A549 (cell line): ENCODE measurements around the gene NUMB. TPM values are rescaled to one million over a fixed set of nuclear protein-coding genes. Genes with fewer than 3 reads are reported as not detected.

Experiments
- ATAC-seq, 2 experiments: fragments of 200-7000 bp in 1 of 2; fragments of >200 bp in 1 of 2; cut with Nextera tagmentation in 1 of 2; cut with Tn5 transposase in 1 of 2; 3 replicates each; pipeline versions ENCODE4 v1.8.0 to v1.9.1; 2018 to 2020; ENCODE audit warnings: mild to moderate bottlenecking in 1 of 2, moderate library complexity in 1 of 2
- CTCF ChIA-PET: fragments of 300-600 bp; sonication (Branson Sonifier 250); formaldehyde crosslinking; extraction: SDS; loops from one replicate; lab custom pipeline; 2021; ENCODE audit warnings: antibody characterized with exemption, inconsistent platforms; lab: Yijun Ruan, JAX
- POLR2A ChIA-PET: fragments of 350-600 bp; formaldehyde crosslinking; extraction: SDS; loops from one replicate; lab custom pipeline; 2021; ENCODE audit warnings: antibody characterized with exemption, inconsistent platforms; lab: Yijun Ruan, JAX
- DNase-seq, 2 experiments: peaks; one replicate each; pipeline versions ENCODE4 v3.0.0 to v3.0.0-alpha.2; 2011 to 2016; ENCODE audit warnings: low read depth in 1 of 2, low spot score in 1 of 2
- FAIRE-seq: peaks from 2 replicates; lab custom pipeline; 2011; peaks lifted over from hg19 to GRCh38; lab: Jason Lieb, UNC
- H3K27ac ChIP-seq, 2 experiments: fragments of >200 bp; sonication (Bioruptor Twin); formaldehyde crosslinking; 3 replicates each; pipeline ENCODE4 v1.5.1; 2016 to 2017
- H3K4me1 ChIP-seq: fragments of >200 bp; sonication (Bioruptor Twin); formaldehyde crosslinking; 3 replicates; pipeline ENCODE4 v1.6.1; 2016
- H3K4me2 ChIP-seq: fragments of >200 bp; sonication (Bioruptor Twin); formaldehyde crosslinking; 3 replicates; pipeline ENCODE4 v1.6.1; 2016
- H3K4me3 ChIP-seq: fragments of >200 bp; sonication (Bioruptor Twin); formaldehyde crosslinking; 3 replicates; pipeline ENCODE4 v1.5.1; 2016
- H3K9me3 ChIP-seq: fragments of >200 bp; sonication (Bioruptor Twin); formaldehyde crosslinking; 3 replicates; pipeline ENCODE4 v1.6.1; 2016
- ATOH8 ChIP-seq: fragments of 250-450 bp; sonication (Bioruptor Pico); IDR thresholded peaks from 2 replicates; pipeline ENCODE4 v1.5.0; 2020; ENCODE audit warnings: low read depth, mild to moderate bottlenecking, moderate library complexity
- CHD2 ChIP-seq: fragments of 150-350 bp; IDR thresholded peaks from 2 replicates; pipeline ENCODE4 v1.6.1; 2014; ENCODE audit warnings: low read length; ENCODE audit not compliant: partially characterized antibody
- E2F6 ChIP-seq: IDR thresholded peaks from 2 replicates; pipeline ENCODE4 v1.6.1; 2012; ENCODE audit warnings: low read depth, borderline replicate concordance
- EHF ChIP-seq: fragments of 250-450 bp; sonication (Bioruptor Pico); IDR thresholded peaks from 2 replicates; pipeline ENCODE4 v1.5.0; 2020; ENCODE audit warnings: mild to moderate bottlenecking
- EHMT2 ChIP-seq: fragments of 200-600 bp; sonication (generic); IDR thresholded peaks from 2 replicates; pipeline ENCODE4 v1.6.1; 2016; ENCODE audit warnings: antibody characterized with exemption, low read depth, mild to moderate bottlenecking, moderate library complexity
- FOXS1 ChIP-seq: fragments of 250-450 bp; sonication (Bioruptor Pico); IDR thresholded peaks from 2 replicates; pipeline ENCODE4 v1.5.0; 2020; ENCODE audit warnings: mild to moderate bottlenecking, moderate library complexity
- HDAC2 ChIP-seq: fragments of 200-600 bp; sonication (generic); IDR thresholded peaks from 2 replicates; pipeline ENCODE4 v1.6.1; 2016
- HOXB5 ChIP-seq: fragments of 250-450 bp; sonication (Bioruptor Pico); IDR thresholded peaks from 2 replicates; pipeline ENCODE4 v1.5.0; 2020; ENCODE audit warnings: mild to moderate bottlenecking, moderate library complexity
- MAZ ChIP-seq: fragments of 150-350 bp; IDR thresholded peaks from 2 replicates; pipeline ENCODE4 v1.6.1; 2014; ENCODE audit warnings: antibody characterized with exemption, low read depth, low read length, borderline replicate concordance
- NPAS2 ChIP-seq: fragments of 250-450 bp; sonication (Bioruptor Pico); IDR thresholded peaks from 2 replicates; pipeline ENCODE4 v1.8.0; 2022; ENCODE audit warnings: mild to moderate bottlenecking, moderate library complexity, borderline replicate concordance
- NR3C1 ChIP-seq: fragments of >200 bp; sonication (Bioruptor Twin); formaldehyde crosslinking; IDR thresholded peaks from 3 replicates; pipeline ENCODE4 v1.6.1; 2017
- PBX3 ChIP-seq: IDR thresholded peaks from 2 replicates; pipeline ENCODE4 v1.6.1; 2012
- PHF8 ChIP-seq: fragments of 200-600 bp; sonication (generic); IDR thresholded peaks from 2 replicates; pipeline ENCODE4 v1.6.1; 2016; ENCODE audit warnings: low read depth, mild to moderate bottlenecking, antibody characterized with exemption, moderate library complexity, borderline replicate concordance
- POLR2AphosphoS2 ChIP-seq: conservative IDR thresholded peaks from 2 replicates; pipeline ENCODE4 v1.6.1; 2012; ENCODE audit warnings: low read length, improper control_type of control experiment, inconsistent platforms
- SREBF2 ChIP-seq: fragments of 450-650 bp; IDR thresholded peaks from 2 replicates; pipeline ENCODE4 v1.6.1; 2014; ENCODE audit warnings: mild to moderate bottlenecking, moderate library complexity
- TFCP2L1 ChIP-seq: fragments of 250-450 bp; sonication (Bioruptor Pico); IDR thresholded peaks from 2 replicates; pipeline ENCODE4 v1.5.0; 2021; ENCODE audit warnings: mild to moderate bottlenecking
- TP53 ChIP-seq: fragments of 250-450 bp; sonication (Bioruptor Pico); IDR thresholded peaks from 2 replicates; pipeline ENCODE4 v1.5.0; 2021; ENCODE audit warnings: mild to moderate bottlenecking, moderate library complexity
- ZC3H11A ChIP-seq: fragments of 450-650 bp; IDR thresholded peaks from 2 replicates; pipeline ENCODE4 v1.6.1; 2014; ENCODE audit warnings: antibody characterized with exemption, mild to moderate bottlenecking
- ZFP36 ChIP-seq: fragments of 450-650 bp; IDR thresholded peaks from 2 replicates; pipeline ENCODE4 v1.6.1; 2014; ENCODE audit warnings: borderline replicate concordance; ENCODE audit not compliant: partially characterized antibody
- WGBS: methylation state at CpG from one replicate; pipeline ENCODE4 v1.1.6; 2017; ENCODE audit errors: missing lambda C conversion rate; 5-methylcytosine and 5-hydroxymethylcytosine counted together
- polyA plus RNA-seq, 4 experiments: library from polyadenylated mRNA; depleted of rRNA in 3 of 4; stranded (reverse); fragments of >200 nt; fragmentation: RNase III in 1 of 4; extraction: RNeasy Plus Mini Kit Qiagen cat#74134 plus additional on column Dnase treatment in 1 of 4; gene quantifications; 2 replicates in 3 of 4; 3 replicates in 1 of 4; pipeline ENCODE4 v1.2.3, GENCODE V29; 2011 to 2017
- TF ChIP-seq, protein P1 (sequence below): fragments of 150-350 bp; IDR thresholded peaks from 2 replicates; pipeline ENCODE4 v1.6.1; 2014; ENCODE audit warnings: low read depth, mild to moderate bottlenecking, low read length
- TF ChIP-seq, protein P2 (sequence below): fragments of >200 bp; sonication (Bioruptor Twin); formaldehyde crosslinking; IDR thresholded peaks from 3 replicates; pipeline ENCODE4 v1.5.1; 2016

Gene NUMB
- polyA plus RNA-seq, 2 of the 4 experiments (the other 2 are of a cell fraction), result 40.8 to 151 TPM

DNA sequence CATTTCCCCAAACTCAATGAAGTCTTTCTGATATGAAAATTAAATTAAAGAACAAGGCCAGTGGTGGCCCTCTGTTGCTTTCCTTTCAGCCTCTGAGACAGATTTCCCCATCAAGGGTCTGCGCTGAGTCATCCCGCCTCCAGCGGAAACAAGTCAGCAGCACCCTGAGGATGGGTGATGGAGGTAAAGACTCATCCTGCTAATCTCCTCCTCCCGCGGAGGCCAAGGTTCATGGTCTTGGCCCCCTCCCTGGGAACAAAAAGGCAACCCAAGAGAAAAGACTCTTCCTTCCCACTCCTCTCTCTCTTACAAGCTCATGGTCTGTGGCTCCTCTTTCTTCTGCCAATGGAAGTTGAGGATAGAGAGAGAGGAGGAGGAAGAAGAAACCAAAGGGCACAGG is 9.0 kb upstream of the NUMB start:
- ChIA-PET POLR2A (no interaction called here), CTCF (interaction anchor here (0.6 to 13.5 kb wide), 9 partner anchors 7 to 662 kb away, joined by 3 to 176 read pairs (median 4); partner anchors contain the start of gene NUMB)
- Histone ChIP-seq H3K4me1 (peaks cover 55% of the 10 kb centered on the region), H3K27ac (no peak overlapping the region), H3K4me3 (no peak overlapping the region), H3K4me2 (no peak overlapping the region), H3K9me3 (no peaks in the 10 kb centered on the region)
- FAIRE-seq (no peak), DNase-seq (no peak), ATAC-seq (no peak)
- WGBS, result 95% methylated on average over 5 of the region's 5 CpGs
- TF ChIP-seq E2F6, result no peak
- TF ChIP-seq PHF8, result no peak
- no peak for TF ChIP-seq PBX3
- TF ChIP-seq POLR2AphosphoS2, result no peak
- TF ChIP-seq NR3C1, result no peak
- TF ChIP-seq SREBF2, result no peak
- TF ChIP-seq HOXB5 (CRISPR knock-in tag), result no peak

DNA sequence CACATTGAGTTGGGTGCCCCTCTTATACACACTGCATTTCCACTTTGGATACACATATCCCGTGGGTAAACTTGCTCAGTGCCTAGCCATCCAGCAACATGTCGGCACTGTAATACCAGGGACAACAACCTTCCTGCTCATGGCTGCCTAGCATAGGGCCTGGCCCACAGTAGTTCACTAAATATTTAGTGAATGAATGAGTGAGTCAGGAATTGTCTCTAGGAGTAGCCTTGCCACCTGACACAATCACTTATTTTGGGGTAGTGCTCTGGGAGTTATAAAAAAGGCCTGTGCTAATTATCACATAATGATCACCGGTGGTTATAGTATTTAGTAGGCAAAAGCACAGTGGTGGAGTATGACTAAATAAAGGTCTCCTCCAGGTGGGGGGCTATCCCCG is 8.5 kb upstream of the NUMB start:
- H3K27ac ChIP-seq, result 0 out of 6 replicates have a peak overlapping the region, but pooled peaks of 1 of the 2 experiments have one; percentile 6
- H3K4me1 ChIP-seq, result peaks cover 56% of the 10 kb centered on the region
- TF ChIP-seq ATOH8 (CRISPR knock-in tag) (no peak), MAZ (no peak)
- TF ChIP-seq, protein P1, sequence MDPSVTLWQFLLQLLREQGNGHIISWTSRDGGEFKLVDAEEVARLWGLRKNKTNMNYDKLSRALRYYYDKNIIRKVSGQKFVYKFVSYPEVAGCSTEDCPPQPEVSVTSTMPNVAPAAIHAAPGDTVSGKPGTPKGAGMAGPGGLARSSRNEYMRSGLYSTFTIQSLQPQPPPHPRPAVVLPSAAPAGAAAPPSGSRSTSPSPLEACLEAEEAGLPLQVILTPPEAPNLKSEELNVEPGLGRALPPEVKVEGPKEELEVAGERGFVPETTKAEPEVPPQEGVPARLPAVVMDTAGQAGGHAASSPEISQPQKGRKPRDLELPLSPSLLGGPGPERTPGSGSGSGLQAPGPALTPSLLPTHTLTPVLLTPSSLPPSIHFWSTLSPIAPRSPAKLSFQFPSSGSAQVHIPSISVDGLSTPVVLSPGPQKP, result no peak
- H3K4me2 ChIP-seq, result no peak overlapping the region
- H3K4me3 ChIP-seq, result no peak overlapping the region
- ATAC-seq (no peak), FAIRE-seq (no peak), DNase-seq (no peak)
- ChIA-PET CTCF (interaction anchor here (1.1 to 13.5 kb wide), 4 partner anchors 172 to 294 kb away, joined by 4 to 176 read pairs (median 10); no protein-coding TSS in a partner anchor), POLR2A (interaction anchor here (0.5 kb wide), 1 partner anchor 7 kb away, joined by 3 read pairs; no protein-coding TSS in a partner anchor)
- no peaks in the 10 kb centered on the region for H3K9me3 ChIP-seq
- WGBS, result 78% methylated on average over 4 of the region's 4 CpGs

DNA sequence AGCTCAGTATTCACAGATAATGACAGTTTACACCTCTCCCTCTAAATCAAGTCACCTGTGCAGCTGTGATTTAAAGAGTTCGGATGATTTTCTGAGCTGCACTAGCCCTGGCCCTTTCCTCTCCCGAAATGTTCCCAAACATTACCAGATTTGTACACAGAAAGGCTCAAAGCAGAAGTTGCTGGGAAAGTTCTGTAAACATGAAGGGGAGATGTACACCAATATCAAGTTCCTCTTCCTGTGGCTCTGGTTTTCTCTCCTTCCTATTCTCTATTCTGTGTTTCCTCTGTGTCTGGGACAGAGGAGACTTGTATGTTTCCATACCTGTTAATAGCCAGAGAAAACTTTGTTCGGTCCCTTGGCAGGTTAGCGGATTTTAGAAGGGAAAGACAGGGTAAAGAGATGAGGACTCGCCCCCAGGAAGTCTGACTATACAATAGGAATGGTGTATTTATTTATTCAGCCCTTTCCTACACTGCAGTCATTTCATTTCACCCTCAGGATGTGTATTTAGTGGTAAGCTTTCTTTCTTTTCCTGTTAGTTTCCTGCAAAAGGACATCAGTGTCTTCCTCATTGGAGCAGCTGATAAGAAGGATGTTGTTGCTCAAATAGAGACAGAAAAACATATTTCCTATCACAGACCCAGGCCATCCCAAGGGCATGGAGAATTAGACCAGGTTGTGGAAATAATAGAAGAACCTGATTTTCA is 7.6 kb upstream of the NUMB start:
- Histone ChIP-seq H3K4me3 (no peak overlapping the region), H3K27ac (peak overlapping the region in 1 of 2 experiments; percentile 50; a peak in 2 of 6 replicates), H3K9me3 (no peaks in the 10 kb centered on the region), H3K4me1 (peaks cover 64% of the 10 kb centered on the region), H3K4me2 (peak overlapping the region; percentile 46)
- 29% methylated on average over 5 of the region's 5 CpGs for WGBS
- CTCF ChIA-PET, result interaction anchor here (1.2 to 13.5 kb wide), 3 partner anchors 10 to 234 kb away, joined by 4 to 176 read pairs (median 5); no protein-coding TSS in a partner anchor
- TF ChIP-seq PBX3 (no peak), PHF8 (no peak), HDAC2 (no peak), TP53 (CRISPR knock-in tag) (no peak), NPAS2 (no peak), ZC3H11A (no peak), FOXS1 (CRISPR knock-in tag) (no peak), TFCP2L1 (no peak), CHD2 (no peak), EHMT2 (no peak), POLR2AphosphoS2 (no peak), ZFP36 (no peak), EHF (no peak)
- TF ChIP-seq, protein P2, sequence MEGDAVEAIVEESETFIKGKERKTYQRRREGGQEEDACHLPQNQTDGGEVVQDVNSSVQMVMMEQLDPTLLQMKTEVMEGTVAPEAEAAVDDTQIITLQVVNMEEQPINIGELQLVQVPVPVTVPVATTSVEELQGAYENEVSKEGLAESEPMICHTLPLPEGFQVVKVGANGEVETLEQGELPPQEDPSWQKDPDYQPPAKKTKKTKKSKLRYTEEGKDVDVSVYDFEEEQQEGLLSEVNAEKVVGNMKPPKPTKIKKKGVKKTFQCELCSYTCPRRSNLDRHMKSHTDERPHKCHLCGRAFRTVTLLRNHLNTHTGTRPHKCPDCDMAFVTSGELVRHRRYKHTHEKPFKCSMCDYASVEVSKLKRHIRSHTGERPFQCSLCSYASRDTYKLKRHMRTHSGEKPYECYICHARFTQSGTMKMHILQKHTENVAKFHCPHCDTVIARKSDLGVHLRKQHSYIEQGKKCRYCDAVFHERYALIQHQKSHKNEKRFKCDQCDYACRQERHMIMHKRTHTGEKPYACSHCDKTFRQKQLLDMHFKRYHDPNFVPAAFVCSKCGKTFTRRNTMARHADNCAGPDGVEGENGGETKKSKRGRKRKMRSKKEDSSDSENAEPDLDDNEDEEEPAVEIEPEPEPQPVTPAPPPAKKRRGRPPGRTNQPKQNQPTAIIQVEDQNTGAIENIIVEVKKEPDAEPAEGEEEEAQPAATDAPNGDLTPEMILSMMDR, result no peak
- TF ChIP-seq, protein P1, result no peak
- POLR2A ChIA-PET, result interaction anchor here (0.5 kb wide), 1 partner anchor 8 kb away, joined by 3 read pairs; no protein-coding TSS in a partner anchor
- DNase-seq (no peak), ATAC-seq (no peak), FAIRE-seq (no peak)
